Mammary epithelial cell (primary cell): ENCODE data around the gene COL23A1.

ENCODE experiments used
- CTCF ChIP-seq, 2 donors: IDR thresholded peaks in 1 of 2; conservative IDR thresholded peaks in 1 of 2; 2 replicates each; pipeline ENCODE4 v1.5.1; 2011 to 2012; ENCODE audit warnings: inconsistent platforms in 2 of 2, low read length in 2 of 2, mild to moderate bottlenecking in 2 of 2, control low read depth in 1 of 2, low read depth in 1 of 2; ENCODE audit not compliant: insufficient read depth in 1 of 2; ENCODE audit errors: extremely low read depth in 1 of 2
- EZH2 ChIP-seq: IDR thresholded peaks from 2 replicates; pipeline ENCODE4 v1.6.1; 2012; ENCODE audit warnings: low read length, inconsistent platforms, borderline replicate concordance

- no peak for TF ChIP-seq CTCF (conservative IDR thresholded peaks at IDR 0.05 in 1 of 2, IDR thresholded peaks at IDR 0.05 in 1 of 2; ENCODE audit: extremely low read depth in 1 of 2, insufficient read depth in 1 of 2, low read depth in 1 of 2, low read length in 2 of 2)
- no peak for TF ChIP-seq EZH2
Observed at GRCh38 chr5:178612299-178612698, 22.1 kb upstream of the COL23A1 start.
